ENCODE measurements around the gene MYO15B. TPM values are rescaled to one million over a fixed set of nuclear protein-coding genes. Genes with fewer than 3 reads are reported as not detected.
A peak's percentile ranks its signal among the peaks of the same experiment; 100 is the strongest.

The MYO15B gene
- total and polyA plus RNA-seq, 8 donors: 67.7 to 515 (median 150) TPM

DNA sequence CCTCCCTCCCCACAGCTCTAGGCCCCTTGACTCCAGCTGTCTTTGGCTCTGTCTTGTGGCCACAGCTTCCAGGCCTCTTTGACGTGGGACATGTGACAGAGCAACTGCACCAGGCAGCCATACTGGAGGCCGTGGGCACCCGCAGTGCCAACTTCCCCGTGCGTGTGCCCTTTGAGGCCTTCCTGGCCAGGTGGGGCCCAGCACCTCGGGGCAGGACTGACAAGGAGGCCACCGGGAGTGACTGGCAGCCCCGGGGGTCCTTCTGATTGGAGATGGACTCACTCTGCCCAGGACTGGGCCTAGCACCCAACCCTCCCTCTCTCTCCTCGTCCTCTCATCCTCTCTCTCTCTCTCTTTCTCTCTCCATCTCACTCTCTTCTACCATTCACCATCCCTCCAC, 15.5 kb downstream of the MYO15B start:
- H3K27ac ChIP-seq: no peak overlapping the region
- TF ChIP-seq POLR2AphosphoS5 (IDR thresholded peaks at IDR 0.05): no peak
- no peak for TF ChIP-seq POLR2A (IDR thresholded peaks at IDR 0.05)
- TF ChIP-seq EP300 (IDR thresholded peaks at IDR 0.05): no peak
- TF ChIP-seq, protein P1, sequence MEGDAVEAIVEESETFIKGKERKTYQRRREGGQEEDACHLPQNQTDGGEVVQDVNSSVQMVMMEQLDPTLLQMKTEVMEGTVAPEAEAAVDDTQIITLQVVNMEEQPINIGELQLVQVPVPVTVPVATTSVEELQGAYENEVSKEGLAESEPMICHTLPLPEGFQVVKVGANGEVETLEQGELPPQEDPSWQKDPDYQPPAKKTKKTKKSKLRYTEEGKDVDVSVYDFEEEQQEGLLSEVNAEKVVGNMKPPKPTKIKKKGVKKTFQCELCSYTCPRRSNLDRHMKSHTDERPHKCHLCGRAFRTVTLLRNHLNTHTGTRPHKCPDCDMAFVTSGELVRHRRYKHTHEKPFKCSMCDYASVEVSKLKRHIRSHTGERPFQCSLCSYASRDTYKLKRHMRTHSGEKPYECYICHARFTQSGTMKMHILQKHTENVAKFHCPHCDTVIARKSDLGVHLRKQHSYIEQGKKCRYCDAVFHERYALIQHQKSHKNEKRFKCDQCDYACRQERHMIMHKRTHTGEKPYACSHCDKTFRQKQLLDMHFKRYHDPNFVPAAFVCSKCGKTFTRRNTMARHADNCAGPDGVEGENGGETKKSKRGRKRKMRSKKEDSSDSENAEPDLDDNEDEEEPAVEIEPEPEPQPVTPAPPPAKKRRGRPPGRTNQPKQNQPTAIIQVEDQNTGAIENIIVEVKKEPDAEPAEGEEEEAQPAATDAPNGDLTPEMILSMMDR (IDR thresholded peaks at IDR 0.05): no peak

DNA sequence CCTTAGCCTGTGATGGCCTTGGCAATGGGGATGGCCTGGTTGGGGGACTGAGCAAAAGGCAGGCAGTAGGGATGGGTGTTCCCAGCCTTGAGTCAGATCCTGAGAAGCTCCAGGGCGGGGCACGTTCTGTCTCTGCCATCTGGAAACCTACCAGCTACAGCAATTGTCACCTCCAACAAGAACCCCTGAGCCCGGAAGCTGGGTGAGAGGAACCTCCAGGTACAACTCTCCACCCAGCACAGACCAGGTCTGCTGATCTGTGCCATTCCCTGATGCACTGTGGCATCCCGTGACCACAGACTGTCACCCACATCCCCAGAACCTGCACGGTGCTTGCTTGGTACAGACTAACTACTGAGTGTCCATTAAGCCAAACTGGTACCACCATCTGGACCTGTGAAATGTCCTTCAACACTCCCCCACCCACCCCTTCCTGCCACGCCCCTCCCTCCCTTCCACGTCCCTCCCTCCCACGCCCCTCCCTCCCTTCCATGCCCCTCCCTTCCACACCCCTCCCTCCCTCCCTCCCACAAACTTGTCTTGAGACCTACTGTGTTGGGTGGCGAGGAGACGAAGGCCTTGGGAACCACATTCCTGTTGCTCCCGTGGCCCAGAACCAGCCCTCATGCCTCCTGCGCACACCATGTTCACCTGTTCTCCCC, 16.6 kb downstream of the MYO15B start:
- peak in 1 of 2 donors; percentile 7 for DNase-seq
- H3K27me3 ChIP-seq: no peaks in the 10 kb centered on the region
- H3K4me3 ChIP-seq: no peak overlapping the region
- whole genome bisulfite sequencing, 5 donors: 66 to 88% (median 78%) methylated on average over 8 to 12 of the region's 12 CpGs
- H3K27ac ChIP-seq: no peak overlapping the region
- H3K36me3 ChIP-seq: peaks cover 0 to 21% (median 8%) of the 10 kb centered on the region in 4 donors
- H3K4me1 ChIP-seq: peaks cover 0 to 3% (median 0%) of the 10 kb centered on the region in 4 donors
- no peaks in the 10 kb centered on the region for H3K9me3 ChIP-seq
- intact Hi-C loops (cut with DNase I; ENCODE audit: low total_unique reads): no loop called here
- TF ChIP-seq EP300 (IDR thresholded peaks at IDR 0.05) (no peak), POLR2AphosphoS5 (IDR thresholded peaks at IDR 0.05) (no peak), POLR2A (IDR thresholded peaks at IDR 0.05) (no peak)
- TF ChIP-seq, protein P1 (IDR thresholded peaks at IDR 0.05): no peak

More for the DNA sequence above, 15.5 kb downstream of the MYO15B start:
- no peaks in the 10 kb centered on the region for H3K9me3 ChIP-seq
- peaks cover 0 to 21% (median 8%) of the 10 kb centered on the region in 4 donors for H3K36me3 ChIP-seq
- H3K4me1 ChIP-seq: peaks cover 0 to 3% (median 0%) of the 10 kb centered on the region in 4 donors
- WGBS, 5 donors: 75 to 85% (median 79%) methylated on average over 9 of the region's 9 CpGs
- peak in 1 of 2 donors; percentile 3 for DNase-seq
- no peak overlapping the region for H3K4me3 ChIP-seq
- intact Hi-C loops (cut with DNase I; ENCODE audit: low total_unique reads): no loop called here
- H3K27me3 ChIP-seq: no peaks in the 10 kb centered on the region

DNA sequence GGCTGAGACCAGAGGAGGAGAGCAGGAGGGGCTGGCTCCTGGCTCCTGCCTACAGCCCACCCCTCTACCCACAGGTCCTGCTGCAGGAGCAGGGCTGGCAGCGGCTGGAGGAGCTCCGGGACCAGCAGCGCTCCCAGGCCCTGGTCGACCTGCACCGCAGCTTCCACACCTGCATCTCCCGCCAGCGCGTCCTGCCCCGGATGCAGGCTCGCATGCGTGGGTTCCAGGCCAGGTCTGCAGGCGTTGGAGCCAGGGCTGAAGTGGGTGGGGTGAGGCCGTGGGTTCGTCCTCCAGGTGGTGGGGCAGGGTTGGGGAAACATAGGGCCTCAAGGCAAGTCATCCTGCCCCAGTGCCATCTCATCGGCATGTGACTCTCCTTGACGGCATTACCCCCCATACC, 18.2 kb downstream of the MYO15B start:
- Histone ChIP-seq H3K27ac (no peak overlapping the region), H3K4me1 (peaks cover 0 to 13% (median 6%) of the 10 kb centered on the region in 4 donors), H3K4me3 (no peak overlapping the region), H3K27me3 (no peaks in the 10 kb centered on the region), H3K9me3 (no peaks in the 10 kb centered on the region), H3K36me3 (peaks cover 0 to 28% (median 17%) of the 10 kb centered on the region in 4 donors)
- 85 to 91% (median 89%) methylated on average over 15 to 16 of the region's 16 CpGs for WGBS, 5 donors
- no peak for DNase-seq
- intact Hi-C loops (cut with DNase I; ENCODE audit: low total_unique reads): no loop called here
- TF ChIP-seq EP300 (IDR thresholded peaks at IDR 0.05) (no peak), POLR2AphosphoS5 (IDR thresholded peaks at IDR 0.05) (no peak), POLR2A (IDR thresholded peaks at IDR 0.05) (no peak)
- TF ChIP-seq, protein P1 (IDR thresholded peaks at IDR 0.05): no peak

DNA sequence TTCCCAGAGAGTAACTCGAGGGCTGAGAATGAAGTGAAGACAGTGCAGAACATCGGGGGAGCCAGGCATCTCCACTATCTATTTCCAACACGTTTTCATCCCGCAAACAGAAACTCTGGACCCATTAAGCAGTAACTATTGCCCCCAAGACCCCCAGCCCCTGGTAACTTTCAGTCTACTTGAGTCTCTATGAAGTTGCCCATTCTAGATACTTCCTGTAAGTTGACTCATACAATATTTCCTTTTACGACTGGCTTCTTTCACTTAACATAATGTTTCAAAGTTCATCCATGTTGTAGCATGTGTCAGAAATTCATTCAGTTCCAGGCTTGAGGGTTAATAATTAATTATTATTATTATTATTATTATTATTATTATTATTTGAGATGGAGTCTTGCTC, 19.5 kb downstream of the MYO15B start:
- 83 to 89% (median 87%) methylated on average over 5 of the region's 5 CpGs for WGBS, 5 donors
- H3K4me1 ChIP-seq: peaks cover 4 to 13% (median 7%) of the 10 kb centered on the region in 4 donors
- no peak overlapping the region for H3K27ac ChIP-seq
- intact Hi-C loops (cut with DNase I; ENCODE audit: low total_unique reads): no loop called here
- DNase-seq: no peak
- no peaks in the 10 kb centered on the region for H3K9me3 ChIP-seq
- H3K4me3 ChIP-seq: no peak overlapping the region
- no peaks in the 10 kb centered on the region for H3K27me3 ChIP-seq
- TF ChIP-seq POLR2A (IDR thresholded peaks at IDR 0.05): no peak
- no peak for TF ChIP-seq POLR2AphosphoS5 (IDR thresholded peaks at IDR 0.05)
- TF ChIP-seq, protein P1 (IDR thresholded peaks at IDR 0.05): no peak
- no peak for TF ChIP-seq EP300 (IDR thresholded peaks at IDR 0.05)
- peaks cover 0 to 33% (median 20%) of the 10 kb centered on the region in 4 donors for H3K36me3 ChIP-seq

All from stomach (tissue), 9 donors.